GM12801 (cell line): ENCODE measurements around the gene ANTXR2.

ENCODE experiments used
- CTCF ChIP-seq: IDR thresholded peaks from one replicate; pipeline ENCODE4 v1.5.1; 2011; ENCODE audit warnings: control low read depth; ENCODE audit not compliant: insufficient read length; ENCODE audit errors: extremely low read depth

ANTXR2 gene

GRCh38 chr4:80072744-80073472 lies at the start of gene ANTXR2:
Gene ANTXR2 (minus strand): TSS chr4:80073229. CDS start chr4:80072560, 669 bp downstream.
- TF ChIP-seq CTCF = no peak

GRCh38 chr4:80116516-80116915 lies 43.5 kb upstream of the ANTXR2 start:
- no peak for TF ChIP-seq CTCF

- no peak for TF ChIP-seq CTCF
Measured at GRCh38 chr4:80115368-80116181, 42.5 kb upstream of the ANTXR2 start.

GRCh38 chr4:80114732-80115265 lies 41.8 kb upstream of the ANTXR2 start:
- TF ChIP-seq CTCF = no peak

- no peak for TF ChIP-seq CTCF
Measured at GRCh38 chr4:80113615-80114014, 40.6 kb upstream of the ANTXR2 start.

GRCh38 chr4:80112236-80112635 lies 39.2 kb upstream of the ANTXR2 start:
- TF ChIP-seq CTCF = no peak

GRCh38 chr4:80111276-80111675 lies 38.2 kb upstream of the ANTXR2 start:
- no peak for TF ChIP-seq CTCF
